Left forelimb (tissue), 1 donor: ENCODE data around the gene SMIM22.

ENCODE experiments used
- DNase-seq: peaks from one replicate; pipeline ENCODE4 v3.0.0-alpha.2; 2018; ENCODE audit warnings: low spot score

Gene SMIM22

DNA sequence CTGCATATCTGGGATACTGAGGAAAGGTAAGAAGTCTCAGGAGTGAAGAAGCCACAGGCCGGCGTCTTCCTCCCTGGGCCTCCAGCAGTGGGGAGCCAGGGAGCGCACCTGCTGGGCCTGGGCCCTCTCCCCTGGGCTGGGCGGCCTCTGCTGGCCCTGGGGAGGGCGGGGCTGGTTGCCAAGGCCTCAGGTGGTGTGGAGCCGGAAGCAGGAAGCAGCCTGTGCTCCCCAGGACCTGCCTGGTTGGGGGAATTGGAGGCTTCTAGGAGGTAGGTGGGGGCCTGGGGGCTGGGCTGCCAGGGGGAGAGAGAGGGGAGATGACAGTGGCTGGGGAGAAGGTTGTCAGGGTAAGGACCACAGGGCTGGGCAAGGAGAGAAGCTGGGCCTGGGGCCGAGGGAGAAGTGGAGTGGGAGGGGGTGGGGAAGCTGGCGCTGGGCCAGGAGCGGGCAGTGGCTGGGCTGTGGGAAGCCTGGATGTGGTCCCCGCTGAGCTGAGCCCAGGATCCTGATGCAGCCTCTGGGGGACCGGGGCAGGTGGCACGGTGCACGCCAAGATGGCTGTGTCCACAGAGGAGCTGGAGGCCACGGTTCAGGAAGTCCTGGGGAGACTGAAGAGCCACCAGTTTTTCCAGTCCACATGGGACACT, at the start of gene SMIM22:
SMIM22 (plus strand) TSS at position 189 of the 647 bp plus-strand sequence; CDS start at position 555, 366 bp downstream.
- DNase-seq = no peak

GRCh38 chr16:4746215-4746614, 49.0 kb upstream of the SMIM22 start:
- no peak for DNase-seq

- DNase-seq = no peak
These were observed 48.1 kb upstream of the SMIM22 start for GRCh38 chr16:4746991-4747574.

DNA sequence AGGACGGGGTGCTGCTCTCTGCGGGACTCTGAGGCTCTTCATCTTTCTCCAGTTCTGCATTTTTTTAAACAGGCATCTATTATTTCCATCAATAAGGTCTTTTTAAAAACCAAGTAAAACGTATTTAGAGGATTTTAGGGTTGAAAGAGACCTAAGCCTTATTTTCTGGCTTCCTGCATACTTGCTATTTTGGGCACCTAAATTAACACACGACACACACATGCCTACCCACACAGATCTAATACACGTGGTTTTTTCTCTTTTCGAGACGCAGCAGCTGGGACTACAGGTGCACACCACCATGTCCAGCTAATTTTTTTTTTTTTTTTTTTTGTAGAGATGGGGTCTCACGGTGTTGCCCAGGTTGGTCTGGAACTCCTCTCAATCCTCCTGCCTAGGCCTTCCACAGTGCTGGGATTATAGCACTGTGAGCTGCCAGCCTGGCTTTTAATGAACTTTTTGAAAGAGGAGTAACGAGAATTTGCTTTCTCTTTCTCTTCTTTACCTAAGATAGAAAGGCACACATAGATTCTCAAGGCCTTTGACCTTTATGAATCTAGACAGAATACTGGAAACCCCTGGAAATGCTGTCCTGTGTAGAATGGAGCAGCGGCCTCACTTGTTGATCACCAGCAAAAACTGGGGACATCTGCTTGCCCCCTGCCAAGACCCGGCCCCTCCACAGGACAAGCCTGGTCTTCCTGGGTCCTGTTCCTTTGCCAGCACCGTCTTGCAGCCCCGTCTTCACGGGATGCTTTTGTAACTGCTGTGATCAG, 47.1 kb upstream of the SMIM22 start:
- no peak for DNase-seq

GRCh38 chr16:4748682-4749411, 46.3 kb upstream of the SMIM22 start:
- DNase-seq = no peak

DNA sequence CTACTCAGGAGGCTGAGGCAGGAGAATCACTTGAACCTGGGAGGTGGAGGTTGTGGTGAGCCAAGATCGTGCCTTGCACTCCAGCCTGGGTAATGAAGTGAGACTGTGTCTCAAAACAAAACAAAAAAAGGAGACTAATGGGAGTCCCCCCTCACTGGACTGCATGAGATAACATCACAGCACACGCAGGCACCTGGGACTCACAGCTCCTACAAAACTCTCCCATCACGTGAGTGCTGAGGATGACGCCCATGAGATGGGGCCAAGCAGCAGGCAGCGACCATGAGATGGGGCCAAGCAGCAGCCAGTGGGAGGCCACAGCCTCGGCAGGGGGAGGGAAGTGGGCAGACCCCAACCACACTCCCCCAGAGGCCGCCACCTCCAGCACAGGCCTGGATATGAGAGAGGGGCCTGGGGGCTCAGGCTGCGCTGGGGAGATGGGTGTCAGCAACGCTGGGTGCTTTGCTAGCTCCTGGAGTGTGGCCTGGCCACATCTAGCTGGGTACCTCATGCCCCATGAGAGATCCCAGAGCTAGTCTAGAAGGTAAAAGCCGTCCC, 45.4 kb upstream of the SMIM22 start:
- no peak for DNase-seq

DNA sequence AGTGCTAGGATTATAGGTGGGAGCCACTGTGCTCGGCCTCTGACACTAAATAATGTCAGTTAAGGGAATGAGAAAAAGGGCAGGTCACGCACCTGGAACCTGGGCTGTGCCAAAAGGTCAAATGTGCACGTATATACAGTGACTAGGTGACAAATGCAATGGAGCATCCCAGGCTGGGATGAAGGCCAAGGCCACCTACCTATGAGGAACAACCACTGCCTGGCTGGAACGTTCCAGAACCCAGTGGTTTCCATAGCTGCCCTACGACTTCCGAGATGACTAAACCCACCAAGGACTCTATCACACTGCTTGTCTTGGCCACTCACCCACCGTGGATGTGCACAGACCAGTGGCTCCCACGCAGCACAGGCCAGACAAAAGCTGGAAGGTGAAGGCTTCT, 44.3 kb upstream of the SMIM22 start:
- DNase-seq = no peak

DNA sequence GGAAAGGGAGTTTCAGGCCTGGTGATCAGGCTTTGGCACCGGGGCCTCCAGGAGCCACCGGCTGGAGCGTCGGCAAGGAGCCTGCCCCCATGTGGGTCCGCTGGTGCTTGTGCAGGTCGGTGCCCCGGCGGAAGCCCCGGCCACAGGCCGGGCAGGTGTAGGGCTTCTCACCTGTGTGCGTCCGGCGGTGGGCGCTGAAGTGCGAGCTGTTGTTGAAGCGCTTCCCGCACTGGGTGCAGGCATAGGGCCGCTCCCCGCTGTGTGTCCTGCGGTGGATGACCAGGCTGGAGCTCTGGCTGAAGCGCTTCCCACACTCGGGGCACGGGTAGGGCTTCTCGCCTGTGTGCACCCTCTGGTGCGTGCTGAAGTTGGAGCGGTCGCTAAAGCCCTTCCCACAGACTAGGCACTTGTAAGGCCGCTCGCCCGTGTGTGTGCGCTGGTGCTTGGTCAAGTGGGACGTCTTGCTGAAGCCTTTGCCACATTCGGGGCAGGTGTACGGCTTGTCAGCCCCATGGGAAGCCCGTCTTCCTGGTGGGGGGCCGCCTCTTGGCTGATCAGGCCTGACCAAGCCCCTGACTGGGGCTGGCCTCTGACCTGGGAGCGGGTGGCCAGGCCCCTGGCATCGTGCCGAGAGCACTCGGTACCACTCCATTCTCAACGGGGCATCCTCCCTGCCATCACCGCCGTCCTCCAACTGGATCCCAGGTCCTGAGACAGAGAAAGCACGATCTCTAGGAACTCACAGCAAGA, 42.6 kb upstream of the SMIM22 start:
- no peak for DNase-seq

GRCh38 chr16:4753227-4753626, 41.9 kb upstream of the SMIM22 start:
- no peak for DNase-seq

- no peak for DNase-seq
These were observed 40.3 kb upstream of the SMIM22 start for GRCh38 chr16:4754865-4755264.

DNA sequence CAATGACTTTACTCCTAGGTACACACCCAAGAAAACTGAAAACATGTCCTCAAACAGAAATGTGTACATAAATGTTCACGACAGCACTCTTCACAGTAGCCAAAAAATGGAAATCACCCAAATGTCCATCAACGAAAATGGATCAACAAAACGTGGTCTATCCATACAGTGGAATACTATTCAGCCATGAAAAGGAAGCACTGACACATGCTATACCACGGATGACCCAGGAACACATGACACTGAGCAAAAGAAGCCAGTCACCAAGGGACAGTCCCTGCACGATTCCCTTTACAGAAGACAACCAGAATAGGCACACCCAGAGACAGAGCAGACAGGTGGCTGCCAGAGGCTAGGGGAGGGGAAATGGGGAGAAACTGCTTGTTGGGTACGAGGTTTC, 39.5 kb upstream of the SMIM22 start:
- no peak for DNase-seq

GRCh38 chr16:4760221-4760910, 34.8 kb upstream of the SMIM22 start:
- no peak for DNase-seq

DNA sequence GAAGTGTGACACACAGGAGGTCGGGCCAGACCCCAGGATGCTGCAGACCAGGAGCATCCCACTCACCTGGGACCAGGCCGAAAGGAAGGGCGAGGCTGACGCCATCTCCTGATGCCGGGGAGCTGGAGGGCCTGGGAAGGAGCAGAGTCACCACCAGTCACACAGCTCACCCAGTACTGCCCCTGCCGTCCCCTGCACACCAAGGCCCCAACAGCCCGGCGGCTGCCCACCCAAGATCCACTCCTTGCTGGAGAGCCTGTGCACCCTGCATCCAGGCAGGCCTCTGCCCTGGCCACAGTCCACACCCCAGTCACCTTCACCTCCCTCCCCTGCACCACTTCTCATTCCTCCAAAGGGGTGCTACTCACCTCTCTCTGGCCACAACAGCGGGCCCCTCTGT, 33.0 kb upstream of the SMIM22 start:
- no peak for DNase-seq

DNA sequence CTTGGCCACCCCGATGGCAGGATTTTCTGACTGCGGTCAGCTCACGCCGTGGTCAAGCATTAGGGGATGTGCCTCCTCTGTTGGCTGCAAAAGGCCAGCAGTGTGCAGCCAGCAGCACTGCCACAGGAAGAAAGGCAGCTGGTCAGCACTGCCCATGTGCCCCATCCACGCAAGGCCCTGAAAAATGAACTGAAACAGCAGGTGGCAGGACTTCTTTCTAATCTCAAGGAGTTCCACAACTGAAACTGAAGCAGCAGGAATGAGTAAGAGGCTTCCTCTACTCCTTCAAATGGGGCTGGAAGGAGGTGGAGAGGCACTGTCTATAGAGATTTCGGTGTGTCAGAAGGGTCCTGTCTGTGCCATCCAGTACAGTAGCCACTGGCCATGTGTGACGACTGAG, 31.4 kb upstream of the SMIM22 start:
- no peak for DNase-seq

- DNase-seq = no peak
These were observed 29.4 kb upstream of the SMIM22 start for GRCh38 chr16:4765511-4766474.

- peak; percentile 98 for DNase-seq
These were observed 28.1 kb upstream of the SMIM22 start, which contains the start of gene ZNF500 for GRCh38 chr16:4766875-4767628. TSS of gene ZNF500 (minus strand) at chr16:4767162. CDS start at chr16:4765978, 1,184 bp downstream.

GRCh38 chr16:4767872-4768548, 27.2 kb upstream of the SMIM22 start:
- DNase-seq = no peak
